Gastrocnemius medialis (tissue), 4 donors: ENCODE measurements around the gene ECEL1.

Experiments
- CTCF ChIP-seq, 5 experiments: fragments of 450-650 bp in 3 of 5; fragments of 200-600 bp in 2 of 5; sonication (generic) in 2 of 5; IDR thresholded peaks in 4 of 5; conservative IDR thresholded peaks in 1 of 5; 1 replicate in 4 of 5; 2 replicates in 1 of 5; pipeline ENCODE4 v1.5.1; 2016 to 2019; ENCODE audit warnings: antibody characterized with exemption in 5 of 5, mild to moderate bottlenecking in 3 of 5, moderate library complexity in 3 of 5
- POLR2A ChIP-seq, 2 donors: fragments of 450-650 bp; IDR thresholded peaks; one replicate each; pipeline ENCODE4 v1.6.1; 2017; ENCODE audit warnings: antibody characterized with exemption in 2 of 2, mild to moderate bottlenecking in 2 of 2, moderate library complexity in 2 of 2

DNA sequence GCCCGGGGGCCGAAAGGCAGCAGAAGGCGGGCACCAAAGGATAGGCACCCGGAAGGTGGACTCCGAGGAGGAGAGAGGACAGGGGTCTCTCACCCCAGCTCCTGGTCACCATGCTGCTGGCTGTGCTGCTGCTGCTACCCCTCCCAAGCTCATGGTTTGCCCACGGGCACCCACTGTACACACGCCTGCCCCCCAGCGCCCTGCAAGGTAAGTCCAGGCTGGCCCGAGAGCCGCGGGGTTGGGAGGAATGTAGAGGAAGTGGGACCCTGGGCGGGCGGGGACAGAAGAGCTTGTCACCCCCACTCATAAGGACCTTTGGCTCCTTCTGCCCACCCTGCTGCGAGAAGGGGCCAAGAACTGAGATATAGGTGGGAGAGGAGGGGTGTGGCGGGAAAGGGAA lies 32.9 kb upstream of the ECEL1 start:
- TF ChIP-seq CTCF (IDR thresholded peaks at IDR 0.05 in 4 of 5, conservative IDR thresholded peaks at IDR 0.05 in 1 of 5) (no peak), POLR2A (IDR thresholded peaks at IDR 0.05) (no peak)
